Activated naive CD8-positive, alpha-beta T cell treated with anti-CD3 and anti-CD28 coated beads, Interleukin-2, amount 50 U/mL, for 24 hours (primary cell): ENCODE data around the gene PRAF2.

ENCODE experiments used
- ATAC-seq: fragments of 150-1000 bp; cut with Tn5 transposase; one replicate; pipeline ENCODE4 v1.10.0; 2021
- DNase-seq: peaks from one replicate; pipeline ENCODE4 v3.0.0; 2021
- H3K27ac Mint-ChIP-seq: one replicate; pipeline ENCODE4 v1.8.0; 2021; ENCODE audit warnings: mild to moderate bottlenecking, mixed read lengths
- H3K27me3 Mint-ChIP-seq: one replicate; pipeline ENCODE4 v1.8.0; 2021; ENCODE audit warnings: mixed read lengths
- H3K36me3 Mint-ChIP-seq: one replicate; pipeline ENCODE4 v1.8.0; 2021; ENCODE audit warnings: low read depth, mixed read lengths
- H3K4me1 Mint-ChIP-seq: one replicate; pipeline ENCODE4 v1.8.0; 2021; ENCODE audit warnings: mixed read lengths
- H3K4me3 Mint-ChIP-seq: one replicate; pipeline ENCODE4 v1.8.0; 2021; ENCODE audit warnings: mild to moderate bottlenecking, moderate library complexity, mixed read lengths
- H3K9me3 Mint-ChIP-seq: one replicate; pipeline ENCODE4 v1.8.0; 2021; ENCODE audit warnings: mixed read lengths

The PRAF2 gene, protein sequence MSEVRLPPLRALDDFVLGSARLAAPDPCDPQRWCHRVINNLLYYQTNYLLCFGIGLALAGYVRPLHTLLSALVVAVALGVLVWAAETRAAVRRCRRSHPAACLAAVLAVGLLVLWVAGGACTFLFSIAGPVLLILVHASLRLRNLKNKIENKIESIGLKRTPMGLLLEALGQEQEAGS

GRCh38 chrX:49073601-49074575, at the start of gene PRAF2:
Gene PRAF2 (minus strand): TSS chrX:49074002. CDS start chrX:49073987, 15 bp downstream.
- no peaks in the 10 kb centered on the region for H3K9me3 Mint-ChIP-seq
- peak; percentile 95 for ATAC-seq
- peak within 1 kb of the TSS; percentile 80 for H3K4me3 Mint-ChIP-seq
- DNase-seq = peak; percentile 86
- H3K36me3 Mint-ChIP-seq = peaks cover 4% of the 10 kb centered on the region
- H3K27me3 Mint-ChIP-seq = no peaks in the 10 kb centered on the region
- H3K27ac Mint-ChIP-seq = peak within 1 kb of the TSS; percentile 67
- H3K4me1 Mint-ChIP-seq = peaks cover 20% of the 10 kb centered on the region

- Mint-ChIP-seq H3K27ac (peak overlapping the region; percentile 90), H3K27me3 (no peaks in the 10 kb centered on the region), H3K4me3 (peak overlapping the region; percentile 92), H3K4me1 (peaks cover 24% of the 10 kb centered on the region), H3K36me3 (peaks cover 13% of the 10 kb centered on the region), H3K9me3 (no peaks in the 10 kb centered on the region)
- ATAC-seq (no peak), DNase-seq (no peak)
Measured at GRCh38 chrX:49122499-49122898, 48.7 kb upstream of the PRAF2 start.

DNA sequence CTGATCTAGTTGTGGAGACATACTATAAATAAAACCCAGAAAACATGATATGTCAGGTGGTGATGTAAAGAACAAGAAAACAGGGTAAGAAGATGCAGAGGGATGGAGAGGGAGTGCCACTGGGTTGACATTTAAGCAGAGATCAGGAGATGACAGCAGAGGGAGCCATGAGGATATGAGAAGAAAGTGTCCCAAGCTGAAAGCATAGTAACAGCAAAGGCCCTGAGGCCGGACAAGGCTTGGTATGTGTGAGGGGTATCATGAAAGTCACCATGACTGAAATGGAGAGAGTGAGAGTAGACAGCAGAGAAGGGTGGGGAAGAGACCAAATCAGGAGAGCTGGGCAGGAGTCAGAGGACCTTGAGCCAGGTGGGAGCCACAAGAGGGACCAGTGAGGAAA, 46.3 kb upstream of the PRAF2 start:
- Mint-ChIP-seq H3K27me3 (no peaks in the 10 kb centered on the region), H3K36me3 (peaks cover 22% of the 10 kb centered on the region), H3K9me3 (no peaks in the 10 kb centered on the region), H3K4me1 (peaks cover 24% of the 10 kb centered on the region), H3K27ac (no peak overlapping the region), H3K4me3 (no peak overlapping the region)
- ATAC-seq (no peak), DNase-seq (no peak)

DNA sequence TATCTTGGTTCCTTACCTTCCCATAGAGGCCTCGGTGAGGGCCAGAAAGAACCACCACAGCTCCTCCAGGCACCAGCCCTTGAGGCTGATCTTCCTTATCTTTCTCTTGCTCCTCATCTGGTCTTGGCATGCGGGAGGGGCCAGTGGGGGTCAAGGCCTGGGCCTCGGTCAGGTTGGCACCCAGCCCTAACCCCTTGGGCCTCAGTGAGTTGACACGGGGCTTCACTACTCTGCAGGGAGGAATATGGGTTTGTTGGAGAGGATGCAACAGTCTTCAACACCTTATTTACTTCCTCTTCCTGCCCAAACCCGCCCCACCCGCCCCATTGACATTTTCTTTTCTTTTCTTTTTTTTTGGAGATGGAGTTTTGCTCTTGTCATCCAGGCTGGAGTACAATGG, 43.8 kb upstream of the PRAF2 start:
- Mint-ChIP-seq H3K4me1 (peaks cover 13% of the 10 kb centered on the region), H3K4me3 (no peak overlapping the region), H3K36me3 (peaks cover 25% of the 10 kb centered on the region)

DNA sequence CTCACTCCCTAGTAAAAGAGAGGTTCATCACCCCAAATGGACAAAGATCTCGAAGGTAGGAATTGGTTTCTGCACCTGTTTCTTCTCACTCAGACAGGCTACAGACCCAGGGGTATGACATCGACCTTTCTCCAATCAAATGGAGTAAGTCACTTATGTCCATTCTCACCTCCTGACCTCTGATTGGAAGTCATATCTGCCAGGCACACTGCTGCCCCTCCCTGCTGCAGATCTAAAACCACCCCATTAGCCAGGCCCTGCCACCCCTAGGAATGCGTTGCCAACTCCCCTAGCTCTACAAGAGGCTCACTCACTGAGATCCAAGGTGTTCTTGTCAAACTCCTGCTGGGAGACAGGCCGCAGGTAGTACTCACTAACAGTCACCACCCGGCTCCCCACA, 42.9 kb upstream of the PRAF2 start:
- ATAC-seq (no peak), DNase-seq (no peak)
- no peak overlapping the region for H3K4me3 Mint-ChIP-seq
- H3K27me3 Mint-ChIP-seq = no peaks in the 10 kb centered on the region
- peaks cover 27% of the 10 kb centered on the region for H3K36me3 Mint-ChIP-seq
- H3K9me3 Mint-ChIP-seq = no peaks in the 10 kb centered on the region
- peaks cover 7% of the 10 kb centered on the region for H3K4me1 Mint-ChIP-seq
- no peak overlapping the region for H3K27ac Mint-ChIP-seq

More for the DNA sequence above, 43.8 kb upstream of the PRAF2 start:
- Mint-ChIP-seq H3K9me3 (no peaks in the 10 kb centered on the region), H3K27ac (no peak overlapping the region), H3K27me3 (no peaks in the 10 kb centered on the region)
- no peak for DNase-seq
- no peak for ATAC-seq

GRCh38 chrX:49116076-49116475, 42.3 kb upstream of the PRAF2 start:
- ATAC-seq (no peak), DNase-seq (no peak)
- H3K27ac Mint-ChIP-seq = no peak overlapping the region
- peaks cover 22% of the 10 kb centered on the region for H3K36me3 Mint-ChIP-seq
- peaks cover 7% of the 10 kb centered on the region for H3K4me1 Mint-ChIP-seq
- H3K4me3 Mint-ChIP-seq = no peak overlapping the region
- no peaks in the 10 kb centered on the region for H3K9me3 Mint-ChIP-seq
- no peaks in the 10 kb centered on the region for H3K27me3 Mint-ChIP-seq

DNA sequence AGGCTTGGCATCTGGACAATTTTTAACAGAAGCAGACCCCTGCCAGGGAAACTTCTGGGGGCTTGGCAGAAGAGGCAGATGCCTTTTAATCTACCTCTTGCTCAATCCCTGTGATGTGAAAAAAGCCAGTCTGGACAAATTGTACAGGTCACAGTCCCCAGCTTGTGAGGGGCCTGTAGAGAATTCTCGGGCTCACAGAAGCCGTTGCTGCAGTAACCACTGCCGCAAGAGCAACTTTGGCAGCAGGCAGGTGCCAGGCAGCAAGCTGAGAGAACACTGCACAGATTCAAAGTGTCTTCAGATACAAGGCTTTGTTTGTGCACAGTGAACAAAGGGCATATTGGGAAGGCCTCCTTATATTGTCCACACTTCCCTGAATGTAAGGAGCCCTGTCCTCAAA, 38.0 kb upstream of the PRAF2 start:
- no peak for ATAC-seq
- no peak for DNase-seq
- no peak overlapping the region for H3K27ac Mint-ChIP-seq
- no peaks in the 10 kb centered on the region for H3K9me3 Mint-ChIP-seq
- no peaks in the 10 kb centered on the region for H3K4me1 Mint-ChIP-seq
- no peak overlapping the region for H3K4me3 Mint-ChIP-seq
- peaks cover 21% of the 10 kb centered on the region for H3K36me3 Mint-ChIP-seq
- no peaks in the 10 kb centered on the region for H3K27me3 Mint-ChIP-seq

DNA sequence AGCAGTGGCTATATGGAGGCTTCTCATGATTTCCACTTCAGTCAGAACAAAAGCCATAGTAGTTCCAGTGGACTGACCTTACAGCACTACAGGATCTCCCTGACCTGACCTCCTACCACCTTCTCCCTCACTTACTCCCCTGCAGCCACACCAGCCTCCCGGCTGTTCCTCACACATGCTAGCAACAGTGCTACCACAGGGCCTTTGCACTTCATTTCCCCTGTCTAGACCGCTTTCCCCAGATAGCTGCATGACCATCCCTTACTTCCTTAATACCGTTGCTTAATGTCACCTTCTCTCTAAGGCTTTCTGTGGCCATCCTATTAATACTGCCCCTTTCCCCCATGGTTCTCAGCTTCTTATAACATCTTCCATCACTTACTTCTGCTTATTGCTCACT, 36.6 kb upstream of the PRAF2 start:
- no peak for ATAC-seq
- no peaks in the 10 kb centered on the region for H3K4me1 Mint-ChIP-seq
- H3K27me3 Mint-ChIP-seq = no peaks in the 10 kb centered on the region
- peaks cover 12% of the 10 kb centered on the region for H3K36me3 Mint-ChIP-seq
- no peak for DNase-seq
- H3K9me3 Mint-ChIP-seq = no peaks in the 10 kb centered on the region
- H3K27ac Mint-ChIP-seq = no peak overlapping the region
- H3K4me3 Mint-ChIP-seq = no peak overlapping the region

DNA sequence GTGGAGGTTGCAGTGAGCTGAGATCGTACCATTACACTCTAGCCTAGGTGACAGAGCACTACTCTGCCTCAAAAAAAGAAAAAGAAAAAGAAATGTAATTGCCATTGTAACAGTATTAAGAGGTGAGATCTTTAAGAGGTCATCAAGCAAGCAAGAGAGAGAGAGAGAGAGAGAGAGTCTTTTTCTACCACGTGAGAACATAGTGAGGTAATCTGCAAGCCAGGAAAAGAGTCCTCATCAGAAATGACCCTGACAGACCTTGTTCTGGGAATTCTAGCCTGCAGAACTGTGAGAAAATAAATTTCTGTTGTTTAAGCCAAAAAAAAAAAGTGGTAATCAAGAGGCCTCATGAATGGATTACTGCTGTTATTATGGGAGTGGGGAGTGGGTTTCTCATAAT, 34.8 kb upstream of the PRAF2 start:
- H3K27ac Mint-ChIP-seq = no peak overlapping the region
- peaks cover 10% of the 10 kb centered on the region for H3K36me3 Mint-ChIP-seq
- no peaks in the 10 kb centered on the region for H3K27me3 Mint-ChIP-seq
- H3K9me3 Mint-ChIP-seq = no peaks in the 10 kb centered on the region
- DNase-seq = no peak
- no peak for ATAC-seq
- no peak overlapping the region for H3K4me3 Mint-ChIP-seq
- no peaks in the 10 kb centered on the region for H3K4me1 Mint-ChIP-seq

DNA sequence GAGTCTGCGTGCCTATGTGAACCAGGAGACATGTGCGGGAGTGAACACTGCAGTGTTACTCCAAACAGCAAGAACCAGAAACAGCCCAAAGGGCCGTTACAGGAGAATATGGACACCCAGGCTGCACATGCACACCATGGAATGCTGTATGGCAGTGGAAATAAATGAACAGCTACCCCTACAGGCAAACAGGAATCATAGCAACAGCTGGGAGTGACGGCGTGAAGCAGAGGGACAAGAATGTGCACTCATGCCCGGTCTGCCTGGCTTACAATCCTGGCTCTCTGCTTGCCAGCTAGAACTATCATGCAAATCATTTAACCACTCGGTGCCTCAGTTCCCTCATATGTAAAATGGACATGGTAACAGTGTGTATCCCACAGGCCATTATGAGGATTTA, 33.1 kb upstream of the PRAF2 start:
- Mint-ChIP-seq H3K4me1 (peaks cover under 1% of the 10 kb centered on the region), H3K36me3 (peaks cover 6% of the 10 kb centered on the region), H3K9me3 (no peaks in the 10 kb centered on the region), H3K27ac (no peak overlapping the region), H3K4me3 (no peak overlapping the region), H3K27me3 (no peaks in the 10 kb centered on the region)
- ATAC-seq (no peak), DNase-seq (no peak)

DNA sequence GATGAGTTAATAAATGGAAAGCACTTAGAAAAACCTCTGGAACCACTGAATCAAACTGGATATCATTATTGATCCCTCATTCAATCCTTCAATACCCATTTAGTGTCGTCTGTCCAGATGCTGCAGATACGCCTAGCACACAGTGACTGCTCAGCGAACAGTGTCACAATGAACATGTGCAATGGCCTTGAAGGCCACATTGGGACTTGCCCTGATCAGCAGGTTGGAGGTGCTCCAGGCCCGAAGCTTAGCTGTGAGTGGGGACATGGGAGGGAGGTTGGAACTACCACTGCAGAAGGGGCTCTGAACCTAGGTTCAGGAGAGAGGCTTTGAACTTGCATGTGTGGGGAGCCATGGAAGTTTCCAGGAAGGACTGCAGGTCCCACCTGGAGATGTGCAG, 32.5 kb upstream of the PRAF2 start:
- no peak overlapping the region for H3K27ac Mint-ChIP-seq
- H3K27me3 Mint-ChIP-seq = no peaks in the 10 kb centered on the region
- peaks cover 3% of the 10 kb centered on the region for H3K4me1 Mint-ChIP-seq
- no peak for ATAC-seq
- H3K4me3 Mint-ChIP-seq = no peak overlapping the region
- H3K9me3 Mint-ChIP-seq = no peaks in the 10 kb centered on the region
- peaks cover 6% of the 10 kb centered on the region for H3K36me3 Mint-ChIP-seq
- no peak for DNase-seq

DNA sequence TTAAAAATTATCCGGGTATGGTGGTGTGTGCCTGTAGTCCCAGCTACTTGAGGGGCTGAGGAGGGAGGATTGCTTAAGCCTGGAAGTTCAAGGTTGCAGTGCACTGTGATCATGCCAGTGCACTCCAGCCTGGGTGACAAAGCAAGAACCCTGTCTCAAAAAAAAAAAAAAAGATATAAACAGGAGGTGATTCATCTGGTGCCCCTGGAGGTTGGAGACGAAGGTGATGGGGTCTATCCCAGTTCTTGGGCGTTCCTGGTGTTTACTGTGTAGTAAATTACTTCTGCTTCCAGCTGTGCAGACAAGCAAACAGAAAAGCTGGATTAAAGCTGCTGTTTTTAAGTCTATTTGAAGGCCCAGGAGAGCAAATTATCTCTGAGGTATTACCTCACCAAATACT, 29.8 kb upstream of the PRAF2 start:
- DNase-seq (no peak), ATAC-seq (no peak)
- Mint-ChIP-seq H3K4me3 (no peak overlapping the region), H3K9me3 (no peaks in the 10 kb centered on the region), H3K4me1 (peaks cover 6% of the 10 kb centered on the region), H3K36me3 (no peaks in the 10 kb centered on the region), H3K27me3 (no peaks in the 10 kb centered on the region), H3K27ac (no peak overlapping the region)

DNA sequence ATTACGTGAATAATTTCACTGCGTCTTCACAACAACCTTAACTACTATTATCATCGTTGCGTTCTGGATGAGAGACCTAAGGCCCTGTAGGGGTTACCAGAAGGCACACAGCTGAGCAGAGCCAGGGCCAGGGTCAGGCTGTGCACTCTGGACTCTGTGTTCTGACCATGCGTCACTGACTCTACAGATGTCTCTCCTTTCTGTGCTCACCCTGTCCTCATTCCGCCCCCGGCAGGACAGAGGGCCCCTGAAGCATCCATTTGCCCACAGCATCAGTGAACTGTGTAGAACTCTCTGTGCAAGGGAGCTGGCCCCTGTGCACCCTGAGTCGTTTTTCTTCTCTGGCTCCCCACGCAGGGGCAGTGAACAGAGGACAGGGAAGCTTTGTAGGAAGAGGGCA, 28.4 kb upstream of the PRAF2 start:
- ATAC-seq = no peak
- no peaks in the 10 kb centered on the region for H3K36me3 Mint-ChIP-seq
- H3K9me3 Mint-ChIP-seq = no peaks in the 10 kb centered on the region
- peaks cover 6% of the 10 kb centered on the region for H3K4me1 Mint-ChIP-seq
- DNase-seq = no peak
- H3K4me3 Mint-ChIP-seq = peak overlapping the region; percentile 87
- no peaks in the 10 kb centered on the region for H3K27me3 Mint-ChIP-seq
- H3K27ac Mint-ChIP-seq = peak overlapping the region; percentile 88

DNA sequence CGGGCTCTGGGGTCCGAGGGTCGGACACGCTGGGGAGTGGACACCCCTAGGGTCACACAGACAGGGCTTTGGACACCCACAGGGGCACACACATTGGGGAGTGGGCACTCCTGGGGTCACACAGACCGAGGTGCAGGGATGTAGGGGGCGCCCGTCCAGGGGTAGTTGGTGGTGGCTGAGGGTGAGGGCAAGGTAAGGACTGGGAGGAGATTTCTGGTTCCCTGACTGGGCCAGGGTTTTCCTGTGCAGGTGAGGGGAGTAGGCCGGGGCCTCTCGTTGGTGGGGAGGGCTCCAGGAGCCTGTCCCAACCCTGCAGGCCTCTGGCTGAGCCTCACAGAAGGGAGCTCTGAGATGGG, 27.8 kb upstream of the PRAF2 start:
- H3K4me1 Mint-ChIP-seq = peaks cover 6% of the 10 kb centered on the region
- ATAC-seq (no peak), DNase-seq (no peak)
- H3K4me3 Mint-ChIP-seq = peak overlapping the region; percentile 87
- H3K27me3 Mint-ChIP-seq = no peaks in the 10 kb centered on the region
- H3K27ac Mint-ChIP-seq = peak overlapping the region; percentile 88
- no peaks in the 10 kb centered on the region for H3K36me3 Mint-ChIP-seq
- no peaks in the 10 kb centered on the region for H3K9me3 Mint-ChIP-seq
